ENCODE measurements around the gene RNF168.
A peak's percentile ranks its signal among the peaks of the same experiment; 100 is the strongest.
"Not testable (repeated sequence)": the region's sequence is repeated elsewhere in the genome, so short reads cannot be mapped to it uniquely, and the experiment has no call there.

Gene RNF168

GRCh38 chr3:196503196-196504076 is at the start of gene RNF168:
Gene RNF168, minus strand, starts transcription at chr3:196503768. Its CDS starts 595 bp downstream, at chr3:196503173.
- DNase-seq = peak; percentile 93

GRCh38 chr3:196552253-196552652 is 48.7 kb upstream of the RNF168 start:
- DNase-seq = no peak

- not testable (repeated sequence) for DNase-seq
These were observed 46.6 kb upstream of the RNF168 start for GRCh38 chr3:196550172-196550571.

- not testable (repeated sequence) for DNase-seq
These were observed 45.7 kb upstream of the RNF168 start for GRCh38 chr3:196549312-196549711.

- DNase-seq = no peak
These were observed 43.5 kb upstream of the RNF168 start for GRCh38 chr3:196547067-196547466.

- DNase-seq = no peak
These were observed 43.0 kb upstream of the RNF168 start for GRCh38 chr3:196546537-196546936.

GRCh38 chr3:196544491-196544992 is 41.0 kb upstream of the RNF168 start:
- no peak for DNase-seq

GRCh38 chr3:196541684-196542445 is 38.3 kb upstream of the RNF168 start:
- DNase-seq = no peak

GRCh38 chr3:196537319-196537984 is 33.9 kb upstream of the RNF168 start:
- no peak for DNase-seq

- no peak for DNase-seq
These were observed 29.7 kb upstream of the RNF168 start for GRCh38 chr3:196533260-196533681.

GRCh38 chr3:196531418-196531817 is 27.9 kb upstream of the RNF168 start:
- no peak for DNase-seq

- DNase-seq = no peak
These were observed 25.2 kb upstream of the RNF168 start for GRCh38 chr3:196528639-196529233.

GRCh38 chr3:196525141-196525540 is 21.6 kb upstream of the RNF168 start:
- no peak for DNase-seq

- DNase-seq = no peak
These were observed 21.0 kb upstream of the RNF168 start for GRCh38 chr3:196524527-196524926.

- DNase-seq = no peak
These were observed 20.3 kb upstream of the RNF168 start for GRCh38 chr3:196523841-196524240.

GRCh38 chr3:196521291-196521690 is 17.7 kb upstream of the RNF168 start:
- not testable (repeated sequence) for DNase-seq

GRCh38 chr3:196519718-196520082 is 16.1 kb upstream of the RNF168 start:
- DNase-seq = no peak

GRCh38 chr3:196518966-196519717 is 15.6 kb upstream of the RNF168 start:
- peak; percentile 61 for DNase-seq

- DNase-seq = peak; percentile 26
These were observed 14.4 kb upstream of the RNF168 start for GRCh38 chr3:196517919-196518318.

- no peak for DNase-seq
These were observed 13.7 kb upstream of the RNF168 start for GRCh38 chr3:196517162-196517800.

- no peak for DNase-seq
These were observed 11.5 kb upstream of the RNF168 start, which contains the start of gene SMCO1 for GRCh38 chr3:196514913-196515621. Gene SMCO1, minus strand, starts transcription at chr3:196515346. Its CDS starts 137 bp downstream, at chr3:196515209.

Data from NCI-H446 treated with DMSO at 0.1 percent for 48 hours (cell line).